Measurements from ENCODE around the gene P2RY4.
A peak's percentile ranks its signal among the peaks of the same experiment; 100 is the strongest.
"Not testable (repeated sequence)": the region's sequence is repeated elsewhere in the genome, so short reads cannot be mapped to it uniquely, and the experiment has no call there.

P2RY4 gene

DNA sequence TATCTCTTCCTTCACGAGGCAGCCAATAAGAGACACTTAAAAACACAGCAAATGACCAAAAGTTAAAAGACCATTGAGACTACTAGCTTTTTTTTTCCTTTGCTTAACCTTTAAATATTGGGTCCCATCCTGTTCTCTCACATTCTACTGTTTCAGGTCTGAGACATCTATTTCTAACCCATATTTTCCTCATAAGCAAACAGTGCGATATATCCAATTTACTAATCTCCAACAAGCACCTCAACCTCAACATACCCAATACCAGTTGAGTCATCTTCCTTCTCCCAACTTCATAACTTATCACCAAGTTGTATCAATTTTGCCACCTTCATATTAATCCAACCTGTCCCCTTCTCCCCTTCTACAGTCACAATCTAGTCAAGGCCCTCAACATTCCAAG lies 18.5 kb downstream of the P2RY4 start:
- Histone ChIP-seq H3K27me3 (replicated peaks; ENCODE audit: control insufficient read depth, insufficient read depth, low read length) (peaks cover 21% of the 10 kb centered on the region), H3K9me3 (ENCODE audit: control insufficient read depth, low read length) (no peaks in the 10 kb centered on the region), H3K4me3 (ENCODE audit: low read length) (no peak overlapping the region), H3K9ac (ENCODE audit: low read length) (no peak overlapping the region), H3K36me3 (ENCODE audit: control insufficient read depth, insufficient read depth, low read length, severe bottlenecking) (no peaks in the 10 kb centered on the region), H3K4me1 (ENCODE audit: control insufficient read depth, insufficient read depth, low read length) (peaks cover 7% of the 10 kb centered on the region)
- no peak for DNase-seq (ENCODE audit: low read depth)

DNA sequence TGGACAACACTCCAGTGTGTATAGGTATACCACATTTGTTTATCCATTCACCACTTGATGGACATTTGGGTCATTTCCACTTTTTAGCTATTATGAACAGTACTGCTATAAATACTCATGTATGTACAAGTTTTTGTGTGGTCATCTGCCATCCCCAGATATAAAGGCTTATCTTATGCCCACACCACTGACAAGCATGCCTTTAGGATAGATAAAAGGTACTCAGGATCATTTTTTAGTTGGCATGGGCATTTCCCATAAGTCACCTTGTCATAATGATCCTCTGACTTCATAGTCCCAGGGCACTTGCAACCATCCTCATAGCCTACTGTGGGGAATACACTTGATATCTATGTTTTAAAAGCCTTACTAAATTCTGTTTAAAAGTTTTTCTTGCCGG lies 19.3 kb downstream of the P2RY4 start:
- no peak overlapping the region for H3K4me3 ChIP-seq (ENCODE audit: low read length)
- peaks cover 7% of the 10 kb centered on the region for H3K4me1 ChIP-seq (ENCODE audit: control insufficient read depth, insufficient read depth, low read length)
- H3K36me3 ChIP-seq (ENCODE audit: control insufficient read depth, insufficient read depth, low read length, severe bottlenecking): no peaks in the 10 kb centered on the region
- H3K27me3 ChIP-seq (replicated peaks; ENCODE audit: control insufficient read depth, insufficient read depth, low read length): peaks cover 29% of the 10 kb centered on the region
- peaks cover 3% of the 10 kb centered on the region for H3K9me3 ChIP-seq (ENCODE audit: control insufficient read depth, low read length)
- no peak overlapping the region for H3K9ac ChIP-seq (ENCODE audit: low read length)
- DNase-seq (ENCODE audit: low read depth): no peak

DNA sequence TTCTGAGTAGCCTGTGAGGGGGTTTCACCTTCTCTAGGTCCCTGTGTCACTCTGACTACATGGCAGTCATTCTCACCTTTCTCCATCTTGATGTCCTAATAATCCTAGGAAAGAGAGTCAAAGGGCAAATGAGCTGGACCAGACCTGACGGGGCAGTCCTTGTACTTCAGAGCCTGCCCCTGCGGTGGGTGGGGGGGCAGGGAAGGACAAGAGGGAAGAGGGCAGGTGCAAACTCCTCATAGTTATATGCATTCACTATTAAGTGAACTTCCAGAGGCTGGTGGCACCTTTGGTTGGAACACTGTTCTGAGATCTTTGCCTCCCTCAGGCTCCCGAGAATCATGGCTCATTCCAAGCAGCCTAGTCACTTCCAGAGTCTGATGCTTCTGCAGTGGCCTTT lies 25.6 kb downstream of the P2RY4 start, which contains the start of gene AWAT1:
TSS of gene AWAT1 (plus strand) at position 301 of the 400 bp plus-strand sequence. CDS start at position 342, 41 bp downstream.
- Histone ChIP-seq H3K4me1 (ENCODE audit: control insufficient read depth, insufficient read depth, low read length) (no peaks in the 10 kb centered on the region), H3K36me3 (ENCODE audit: control insufficient read depth, insufficient read depth, low read length, severe bottlenecking) (no peaks in the 10 kb centered on the region), H3K27me3 (replicated peaks; ENCODE audit: control insufficient read depth, insufficient read depth, low read length) (peaks cover 31% of the 10 kb centered on the region), H3K9ac (ENCODE audit: low read length) (no peak within 1 kb of the TSS), H3K9me3 (ENCODE audit: control insufficient read depth, low read length) (peaks cover 5% of the 10 kb centered on the region), H3K4me3 (ENCODE audit: low read length) (no peak within 1 kb of the TSS)
- no peak for DNase-seq (ENCODE audit: low read depth)

DNA sequence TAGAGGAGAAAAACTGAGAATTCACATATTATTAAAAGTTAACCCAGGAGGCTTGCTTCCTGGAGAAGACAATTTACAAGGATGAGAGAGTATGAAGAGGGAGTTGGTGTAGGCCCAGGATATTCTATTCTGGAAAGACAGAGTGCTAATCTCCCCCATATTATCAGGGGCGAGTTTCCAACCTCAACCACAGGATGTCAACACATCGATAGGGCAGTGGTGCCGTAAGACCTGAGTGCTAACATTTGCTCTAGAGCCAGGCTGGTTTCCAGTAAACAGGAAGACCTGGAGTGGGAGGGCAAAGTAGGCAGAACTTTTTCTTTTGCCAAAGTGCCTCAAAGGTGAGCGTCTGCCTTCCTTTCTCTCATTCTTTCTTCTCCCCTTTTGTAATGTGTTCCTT lies 28.3 kb downstream of the P2RY4 start:
- Histone ChIP-seq H3K4me1 (ENCODE audit: control insufficient read depth, insufficient read depth, low read length) (no peaks in the 10 kb centered on the region), H3K27me3 (replicated peaks; ENCODE audit: control insufficient read depth, insufficient read depth, low read length) (peaks cover 40% of the 10 kb centered on the region), H3K36me3 (ENCODE audit: control insufficient read depth, insufficient read depth, low read length, severe bottlenecking) (no peaks in the 10 kb centered on the region), H3K4me3 (ENCODE audit: low read length) (no peak overlapping the region), H3K9me3 (ENCODE audit: control insufficient read depth, low read length) (peaks cover 5% of the 10 kb centered on the region), H3K9ac (ENCODE audit: low read length) (no peak overlapping the region)
- no peak for DNase-seq (ENCODE audit: low read depth)

DNA sequence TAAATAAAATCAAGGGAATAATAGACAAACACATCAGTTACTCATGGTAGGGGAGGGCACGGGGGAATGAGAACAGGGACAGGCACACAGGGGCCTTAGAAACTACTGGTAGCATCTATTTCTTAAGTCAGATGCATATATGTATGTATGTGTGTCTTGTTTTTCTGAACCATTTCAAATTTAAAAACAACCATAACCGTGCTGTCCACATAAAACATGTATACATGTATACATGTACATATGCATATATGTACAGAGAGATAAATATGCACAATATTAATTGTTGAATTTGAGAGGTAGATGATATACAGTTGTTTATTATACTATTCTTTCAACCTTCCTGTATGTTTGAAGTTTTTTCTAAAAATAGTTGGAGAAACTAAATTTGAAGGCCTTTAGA lies 33.3 kb downstream of the P2RY4 start:
- no peak overlapping the region for H3K9ac ChIP-seq (ENCODE audit: low read length)
- DNase-seq (ENCODE audit: low read depth): no peak
- no peaks in the 10 kb centered on the region for H3K9me3 ChIP-seq (ENCODE audit: control insufficient read depth, low read length)
- no peaks in the 10 kb centered on the region for H3K36me3 ChIP-seq (ENCODE audit: control insufficient read depth, insufficient read depth, low read length, severe bottlenecking)
- H3K27me3 ChIP-seq (replicated peaks; ENCODE audit: control insufficient read depth, insufficient read depth, low read length): peaks cover 29% of the 10 kb centered on the region
- H3K4me3 ChIP-seq (ENCODE audit: low read length): no peak overlapping the region
- no peaks in the 10 kb centered on the region for H3K4me1 ChIP-seq (ENCODE audit: control insufficient read depth, insufficient read depth, low read length)

DNA sequence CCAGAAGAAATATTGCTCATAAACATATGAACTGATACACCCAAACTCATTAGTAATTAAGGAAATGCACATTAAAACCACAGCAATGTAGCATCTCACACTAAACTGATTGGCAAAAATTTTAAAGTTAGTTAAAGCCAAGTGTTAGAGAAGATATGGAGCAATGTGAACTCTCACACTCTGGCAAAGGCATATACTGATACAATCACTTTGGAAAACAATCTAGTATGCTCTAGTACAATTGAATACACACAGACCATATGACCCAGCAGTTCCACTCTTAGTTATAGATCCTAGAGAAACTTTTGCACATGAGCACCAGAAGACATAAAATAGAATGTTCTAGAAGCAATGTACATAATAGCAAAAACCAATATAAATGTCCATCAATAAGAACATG lies 34.0 kb downstream of the P2RY4 start:
- Histone ChIP-seq H3K27me3 (replicated peaks; ENCODE audit: control insufficient read depth, insufficient read depth, low read length) (peaks cover 27% of the 10 kb centered on the region), H3K9me3 (ENCODE audit: control insufficient read depth, low read length) (no peaks in the 10 kb centered on the region), H3K4me3 (ENCODE audit: low read length) (no peak overlapping the region), H3K4me1 (ENCODE audit: control insufficient read depth, insufficient read depth, low read length) (no peaks in the 10 kb centered on the region), H3K9ac (ENCODE audit: low read length) (no peak overlapping the region), H3K36me3 (ENCODE audit: control insufficient read depth, insufficient read depth, low read length, severe bottlenecking) (no peaks in the 10 kb centered on the region)
- DNase-seq (ENCODE audit: low read depth): no peak

DNA sequence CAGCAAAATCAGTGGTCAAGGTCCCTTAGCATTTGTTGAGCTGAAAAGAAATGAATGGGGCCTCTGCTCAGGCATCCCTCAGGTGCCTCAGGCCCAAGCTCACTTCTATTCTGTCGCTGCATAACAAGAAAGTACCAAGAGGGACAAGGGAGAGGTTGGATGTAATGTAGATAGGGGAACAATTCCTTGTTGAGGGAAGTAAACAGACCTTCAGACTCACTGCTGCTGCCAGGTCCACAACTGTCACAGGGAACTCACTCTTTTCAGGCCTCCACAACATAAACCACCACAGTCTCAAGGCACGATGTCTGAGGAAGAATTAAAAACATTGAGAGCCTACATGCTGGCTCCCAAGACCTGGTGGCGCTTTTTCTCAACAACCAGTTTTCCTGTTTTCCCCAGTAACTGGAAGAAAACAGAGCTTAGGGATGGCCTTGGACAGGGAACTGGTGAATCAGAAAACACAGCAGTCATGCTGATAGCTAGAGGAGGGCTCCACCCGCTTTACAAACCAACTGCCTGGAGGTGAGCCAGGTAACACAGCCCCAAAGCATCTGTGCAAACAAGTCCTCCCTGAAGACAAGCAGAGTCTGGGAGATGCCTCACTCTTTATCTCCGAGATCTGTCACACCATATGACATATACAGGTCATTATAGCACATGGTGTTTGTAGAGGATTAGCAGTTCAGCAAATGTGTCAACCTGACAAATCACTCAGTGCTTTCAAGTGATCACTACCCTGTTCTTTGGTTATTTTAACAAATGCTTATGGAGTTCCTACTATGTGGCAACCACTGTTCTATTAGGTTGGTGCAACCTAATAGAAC lies 39.9 kb downstream of the P2RY4 start:
- DNase-seq (ENCODE audit: low read depth): no peak
- no peak overlapping the region for H3K9ac ChIP-seq (ENCODE audit: low read length)
- H3K4me3 ChIP-seq (ENCODE audit: low read length): no peak overlapping the region
- no peaks in the 10 kb centered on the region for H3K36me3 ChIP-seq (ENCODE audit: control insufficient read depth, insufficient read depth, low read length, severe bottlenecking)
- H3K4me1 ChIP-seq (ENCODE audit: control insufficient read depth, insufficient read depth, low read length): no peaks in the 10 kb centered on the region
- no peaks in the 10 kb centered on the region for H3K27me3 ChIP-seq (replicated peaks; ENCODE audit: control insufficient read depth, insufficient read depth, low read length)
- no peaks in the 10 kb centered on the region for H3K9me3 ChIP-seq (ENCODE audit: control insufficient read depth, low read length)

DNA sequence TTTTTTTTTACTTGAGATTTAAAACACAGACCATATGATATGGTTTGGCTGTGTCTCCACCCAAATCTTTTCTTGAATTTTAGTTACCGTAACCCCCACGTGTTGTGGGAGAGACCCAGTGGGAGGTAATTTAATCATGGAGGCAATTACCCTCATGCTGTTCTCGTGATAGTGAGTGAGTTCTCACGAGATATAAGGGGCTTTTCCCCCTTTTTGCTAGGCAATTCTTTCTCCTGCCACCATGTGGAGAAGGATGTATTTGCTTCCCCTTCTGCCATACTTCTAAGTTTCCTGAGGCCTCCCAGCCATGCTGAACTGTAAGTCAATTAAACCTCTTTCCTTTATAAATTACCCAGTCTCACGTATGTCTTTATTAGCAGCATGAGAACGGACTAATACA lies 50.4 kb downstream of the P2RY4 start:
- H3K4me3 ChIP-seq (ENCODE audit: low read length); H3K9ac ChIP-seq (ENCODE audit: low read length); H3K36me3 ChIP-seq (ENCODE audit: control insufficient read depth, insufficient read depth, low read length, severe bottlenecking); DNase-seq (ENCODE audit: low read depth); H3K9me3 ChIP-seq (ENCODE audit: control insufficient read depth, low read length); H3K4me1 ChIP-seq (ENCODE audit: control insufficient read depth, insufficient read depth, low read length): not testable (repeated sequence)
- H3K27me3 ChIP-seq (replicated peaks; ENCODE audit: control insufficient read depth, insufficient read depth, low read length): peaks cover 12% of the 10 kb centered on the region

DNA sequence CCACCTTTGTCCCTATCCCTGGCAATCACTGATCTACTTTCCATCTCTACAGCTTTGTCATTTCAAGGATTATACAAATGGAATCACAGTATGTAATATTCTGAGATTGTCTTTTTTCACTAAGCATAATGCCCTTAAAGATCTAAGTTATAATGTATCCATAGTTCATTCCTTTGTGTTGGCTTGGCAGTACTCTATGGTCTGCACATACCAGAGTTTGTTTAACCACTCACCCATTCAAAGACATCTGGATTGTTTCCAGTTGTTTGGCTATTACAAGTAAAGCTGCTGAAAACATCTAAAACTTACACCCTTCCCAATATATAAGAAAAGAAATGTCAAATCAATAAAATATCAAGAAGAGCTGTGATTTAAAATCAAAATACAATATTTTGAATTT lies 51.5 kb downstream of the P2RY4 start:
- H3K9me3 ChIP-seq (ENCODE audit: control insufficient read depth, low read length): peaks cover 5% of the 10 kb centered on the region
- no peak overlapping the region for H3K9ac ChIP-seq (ENCODE audit: low read length)
- H3K36me3 ChIP-seq (ENCODE audit: control insufficient read depth, insufficient read depth, low read length, severe bottlenecking): no peaks in the 10 kb centered on the region
- H3K27me3 ChIP-seq (replicated peaks; ENCODE audit: control insufficient read depth, insufficient read depth, low read length): peaks cover 14% of the 10 kb centered on the region
- no peak overlapping the region for H3K4me3 ChIP-seq (ENCODE audit: low read length)
- H3K4me1 ChIP-seq (ENCODE audit: control insufficient read depth, insufficient read depth, low read length): no peaks in the 10 kb centered on the region
- DNase-seq (ENCODE audit: low read depth): peak; percentile 18
